GDM1 (cell line): ENCODE results near the gene TPM3.
"Not testable (repeated sequence)": the region's sequence is repeated elsewhere in the genome, so short reads cannot be mapped to it uniquely, and the experiment has no call there.

Source experiments
- DNase-seq: peaks from one replicate; lab custom pipeline; 2025; lab: John Stamatoyannopoulos, UW

Gene TPM3

GRCh38 chr1:154166207-154166606 lies 25.7 kb downstream of the TPM3 start:
- no peak for DNase-seq

- DNase-seq = no peak
Measured at GRCh38 chr1:154159554-154159953, 32.3 kb downstream of the TPM3 start.

DNA sequence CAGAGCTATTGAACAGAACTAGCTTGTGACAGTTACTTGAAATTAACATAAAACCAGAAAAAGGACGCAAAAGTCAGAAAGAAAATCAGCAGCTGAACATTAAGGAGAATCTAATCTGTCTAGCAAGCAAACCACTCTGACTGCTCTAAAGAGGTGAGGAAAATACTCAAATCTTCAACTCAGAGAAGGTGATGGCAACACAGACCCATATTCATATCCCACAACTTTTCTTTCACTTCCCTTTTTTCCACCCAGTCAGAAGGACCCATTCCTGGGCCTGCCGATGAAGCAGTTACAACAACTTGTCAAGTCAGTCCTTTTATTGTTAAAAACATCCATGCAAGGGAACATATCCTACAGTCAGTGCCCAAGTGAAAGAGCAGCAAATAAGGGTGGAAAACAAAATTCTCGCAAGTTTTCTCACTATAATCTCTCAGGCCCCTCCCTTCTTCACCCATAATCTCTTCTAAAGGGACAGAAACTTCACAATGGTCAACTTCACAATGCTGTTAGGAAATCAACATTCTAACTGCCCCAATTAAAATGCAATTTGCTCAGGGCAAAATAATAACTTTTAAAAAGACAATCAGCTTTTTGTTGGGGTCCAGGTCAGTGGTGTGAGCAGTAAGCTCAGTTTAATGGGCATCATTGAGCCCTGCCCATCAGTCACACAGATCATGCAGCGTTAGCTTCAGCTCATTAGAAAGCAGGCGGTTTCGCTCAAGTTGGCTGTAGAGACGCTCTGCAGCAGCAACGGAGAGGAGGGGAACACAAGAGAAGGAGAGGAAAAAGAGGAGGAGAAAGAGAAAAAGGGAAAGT lies 33.4 kb downstream of the TPM3 start:
- no peak for DNase-seq

DNA sequence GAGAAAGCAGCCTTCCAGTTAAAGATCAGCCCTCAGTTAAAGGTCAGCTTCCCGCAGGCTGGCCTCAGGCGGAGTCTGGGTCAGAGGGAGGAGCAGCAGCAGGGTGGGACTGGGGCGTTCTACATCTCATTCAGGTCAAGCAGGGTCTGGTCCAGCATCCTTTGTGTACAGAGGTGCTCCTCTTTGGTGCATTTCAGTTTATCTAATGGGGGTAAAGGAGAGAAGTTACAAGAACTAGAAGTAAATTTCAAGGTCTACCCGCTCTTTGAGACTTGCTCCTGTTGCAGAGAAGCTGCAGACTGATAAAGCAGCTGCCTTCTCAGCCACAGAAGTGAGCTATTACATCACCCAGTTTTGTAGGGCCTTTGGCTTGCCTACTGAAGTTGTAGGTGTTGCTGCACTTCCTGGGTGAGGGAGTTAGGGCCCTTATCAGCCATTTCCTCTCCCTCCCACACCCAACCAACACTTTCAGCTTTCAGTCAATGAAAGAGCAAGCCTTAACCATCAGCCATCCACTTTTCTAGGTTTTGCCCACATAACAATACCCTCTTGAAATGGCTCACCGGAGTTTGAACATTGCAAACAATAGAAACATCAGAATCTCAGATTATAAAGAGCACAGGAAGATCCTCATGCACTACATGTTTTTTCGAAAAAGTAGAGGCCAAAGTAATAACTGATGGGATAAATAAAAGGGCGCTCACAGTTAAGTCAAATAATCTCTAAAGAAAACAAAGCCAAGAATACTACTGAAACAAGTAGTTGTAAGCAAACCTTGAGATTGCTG lies 34.2 kb downstream of the TPM3 start:
- no peak for DNase-seq

- DNase-seq = no peak
Measured at GRCh38 chr1:154155251-154155650, 36.6 kb downstream of the TPM3 start.

GRCh38 chr1:154154534-154155191 lies 37.2 kb downstream of the TPM3 start, which contains the start of gene NUP210L:
TSS of gene NUP210L (minus strand) at chr1:154155073.
- DNase-seq = no peak

- DNase-seq = no peak
Measured at GRCh38 chr1:154154053-154154452, 37.8 kb downstream of the TPM3 start.

- DNase-seq = no peak
Measured at GRCh38 chr1:154151311-154151710, 40.6 kb downstream of the TPM3 start.

- no peak for DNase-seq
Measured at GRCh38 chr1:154148807-154149206, 43.1 kb downstream of the TPM3 start.

DNA sequence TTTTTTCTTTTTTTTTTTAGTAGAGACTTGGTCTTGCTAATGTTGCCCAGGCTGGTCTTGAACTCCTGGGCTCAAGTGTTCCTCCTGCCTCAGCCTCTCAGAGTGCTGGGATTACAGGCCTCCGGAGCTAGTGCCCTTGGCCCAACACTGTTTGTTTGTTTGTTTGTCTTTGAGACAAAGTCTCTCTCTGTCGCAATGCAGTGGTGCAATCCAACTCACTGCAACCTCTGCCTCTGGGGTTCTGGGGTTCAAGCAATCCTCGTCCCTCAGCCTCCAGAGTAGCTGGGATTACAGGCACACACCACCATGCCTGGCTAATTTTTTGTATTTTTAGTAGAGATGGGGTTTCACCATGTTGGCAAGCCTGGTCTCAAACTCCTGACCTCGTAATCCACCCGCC lies 44.4 kb downstream of the TPM3 start:
- not testable (repeated sequence) for DNase-seq

- DNase-seq = no peak
Measured at GRCh38 chr1:154145986-154146385, 45.9 kb downstream of the TPM3 start.

GRCh38 chr1:154142358-154142757 lies 49.5 kb downstream of the TPM3 start:
- DNase-seq = no peak

GRCh38 chr1:154141240-154141639 lies 50.7 kb downstream of the TPM3 start:
- no peak for DNase-seq

- DNase-seq = no peak
Measured at GRCh38 chr1:154137888-154138287, 54.0 kb downstream of the TPM3 start.

DNA sequence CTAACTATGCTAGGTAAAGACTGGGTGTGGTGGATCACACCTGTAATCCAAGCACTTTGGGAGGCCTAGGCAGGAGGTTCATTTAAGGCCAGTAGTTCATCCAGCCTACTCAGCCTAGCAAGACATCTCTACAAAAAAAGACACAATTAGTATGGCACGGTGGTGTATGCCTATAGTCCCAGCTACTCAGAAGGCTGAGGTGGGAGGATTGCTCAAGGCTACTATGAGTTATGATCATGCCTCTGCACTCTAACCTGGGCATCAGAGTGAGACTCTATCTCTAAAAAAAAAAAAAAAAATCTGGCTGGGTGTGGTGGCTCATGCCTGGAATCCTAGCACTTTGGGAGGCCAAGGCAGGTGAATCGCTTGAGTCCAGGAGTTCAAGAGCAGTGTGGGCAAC lies 58.6 kb downstream of the TPM3 start:
- no peak for DNase-seq

GRCh38 chr1:154129391-154129970 lies 62.4 kb downstream of the TPM3 start:
- DNase-seq = no peak

GRCh38 chr1:154123205-154123604 lies 68.7 kb downstream of the TPM3 start:
- not testable (repeated sequence) for DNase-seq

DNA sequence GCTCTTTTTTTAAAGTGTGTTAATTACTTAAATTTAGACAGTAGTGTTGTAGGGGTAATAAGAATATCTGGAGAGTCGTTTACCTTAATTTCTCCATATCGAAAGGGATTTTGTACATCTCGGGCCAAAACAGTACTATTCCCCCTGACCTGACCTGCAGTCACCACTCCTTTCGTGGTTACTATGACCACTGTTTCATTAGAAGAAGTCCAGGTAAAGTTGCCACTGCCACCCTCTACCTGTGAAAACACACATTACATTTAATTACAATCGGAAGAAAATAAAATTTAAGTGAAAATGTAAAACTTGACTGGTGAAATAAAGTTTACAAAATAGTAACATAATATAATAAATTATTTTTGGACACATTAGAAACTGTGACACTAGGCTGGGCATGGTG lies 74.3 kb downstream of the TPM3 start:
- no peak for DNase-seq

DNA sequence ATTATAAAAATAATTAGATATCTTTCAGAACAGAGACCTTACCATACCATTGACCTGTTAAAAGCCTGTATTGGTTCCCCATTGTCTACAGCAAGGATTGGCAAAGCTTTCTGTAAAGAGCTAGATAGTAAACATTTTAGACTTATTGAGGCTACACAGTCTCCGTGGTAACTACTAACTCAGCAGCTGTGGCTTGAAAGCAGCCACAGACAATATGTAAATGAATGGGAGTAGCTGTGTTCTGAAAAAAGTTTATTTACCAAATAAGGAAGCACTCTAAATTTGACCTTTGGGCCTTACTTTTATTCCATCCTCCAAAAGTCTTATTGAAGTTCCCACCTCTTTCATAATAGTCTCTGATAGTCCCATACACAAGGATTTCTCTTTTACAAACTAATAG lies 76.7 kb downstream of the TPM3 start:
- DNase-seq = no peak
